HG03520 (cell line): ENCODE measurements around the gene ZNF217.
"Not testable (repeated sequence)": the region's sequence is repeated elsewhere in the genome, so short reads cannot be mapped to it uniquely, and the experiment has no call there.

Experiments used
- ATAC-seq: cut with Tn5 transposase; IDR thresholded peaks from one replicate; pipeline ENCODE4 v1.9.1; 2021; ENCODE audit warnings: mild to moderate bottlenecking, moderate library complexity; ENCODE audit not compliant: unreplicated experiment

ZNF217 gene

DNA sequence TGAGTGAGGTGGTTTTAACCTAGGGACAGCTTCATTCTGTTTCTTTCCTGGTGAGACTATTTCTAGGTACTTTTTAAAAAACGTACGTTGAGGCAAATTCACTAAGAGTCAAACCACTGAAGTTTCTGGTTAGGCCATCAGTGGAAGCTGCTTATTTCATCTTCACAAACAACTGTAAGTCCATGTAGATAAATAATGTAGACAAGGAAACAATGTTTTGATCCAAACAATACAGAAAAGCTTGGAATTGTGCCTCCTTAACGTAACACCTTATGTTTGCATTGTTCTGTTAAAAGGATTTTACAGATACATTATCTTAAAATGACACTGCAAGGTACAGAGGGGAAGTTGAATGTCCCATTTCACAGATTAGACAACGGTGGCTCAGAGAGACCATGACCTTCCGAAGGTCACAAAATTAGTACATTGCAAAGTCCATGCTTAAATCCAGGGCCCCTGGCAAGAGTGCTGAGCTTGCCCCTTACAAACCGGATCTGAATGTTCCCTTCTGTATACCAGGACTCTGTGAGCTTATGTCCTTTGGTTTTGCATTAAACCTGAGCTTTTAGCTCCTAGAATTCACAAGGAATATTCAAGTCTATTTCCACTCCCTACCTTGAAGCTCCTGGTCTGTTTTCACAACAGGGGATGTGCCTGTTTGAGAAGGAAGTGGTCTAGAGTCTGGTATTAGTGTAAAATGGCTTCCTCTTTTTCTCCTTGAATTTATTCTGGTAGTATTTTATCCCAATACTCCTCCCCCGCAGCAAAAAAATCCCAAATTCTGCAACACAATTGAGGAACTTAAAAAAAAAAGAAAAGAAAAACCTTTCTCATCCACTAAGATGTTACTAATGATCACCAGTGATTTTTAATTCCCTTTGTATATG is 28.9 kb upstream of the ZNF217 start:
- ATAC-seq, result no peak

DNA sequence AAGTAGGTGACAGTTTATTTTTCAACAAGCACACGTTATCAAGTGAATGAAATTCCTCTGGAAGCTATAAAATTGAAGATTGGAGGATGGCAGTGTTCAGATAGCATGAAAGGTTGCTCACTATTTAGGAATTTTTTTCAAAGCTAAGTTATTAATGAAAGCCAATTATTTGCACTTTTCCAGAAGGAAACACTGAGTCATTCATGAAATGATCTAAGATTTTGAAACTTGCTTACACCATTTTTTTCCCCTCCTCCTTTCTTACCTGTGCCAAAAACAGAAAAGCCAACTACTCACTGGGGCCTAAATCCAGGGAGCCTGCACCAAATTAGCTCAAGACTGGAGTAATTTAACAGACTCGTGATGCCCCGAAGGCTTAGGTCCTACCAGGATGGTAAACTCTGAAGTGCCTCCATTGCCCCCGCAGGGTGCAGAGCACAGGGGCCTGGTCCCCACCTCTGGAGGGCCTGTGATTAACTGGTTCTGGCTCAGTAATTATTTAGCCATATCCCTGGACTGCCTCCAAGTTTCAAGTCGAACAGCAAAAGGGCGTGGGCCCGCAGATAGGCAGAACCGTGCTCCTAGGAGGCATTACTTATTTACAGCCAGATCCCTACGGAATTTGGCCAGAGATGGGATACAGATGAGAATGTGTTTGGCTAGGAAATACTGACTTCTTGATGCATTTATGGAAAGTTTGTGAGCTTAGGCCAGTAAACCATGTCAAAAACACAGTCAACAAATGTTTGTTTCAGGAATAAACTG is 28.0 kb upstream of the ZNF217 start:
- no peak for ATAC-seq

DNA sequence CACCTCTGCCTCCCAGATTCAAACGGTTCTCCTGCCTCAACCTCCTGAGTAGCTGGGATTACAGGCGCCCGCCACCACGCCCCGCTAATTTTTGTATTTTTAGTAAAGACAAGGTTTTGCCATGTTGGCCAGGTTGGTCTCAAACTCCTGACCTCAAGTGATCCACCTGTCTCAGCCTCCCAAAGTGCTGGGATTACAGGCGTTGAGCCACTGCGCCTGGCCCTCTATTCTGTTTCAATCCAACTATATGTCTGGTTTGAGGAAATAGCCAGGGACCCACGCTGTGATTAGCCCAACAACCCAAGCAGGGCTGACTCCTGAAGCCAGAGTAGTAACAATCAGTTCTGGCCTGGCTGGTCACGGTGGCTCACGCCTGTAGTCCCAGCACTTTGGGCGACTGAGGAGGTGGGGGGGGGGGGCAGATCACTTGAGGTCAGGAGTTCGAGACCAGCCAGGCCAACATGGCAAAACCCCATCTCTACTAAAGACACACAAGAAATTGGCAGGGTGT is 24.9 kb upstream of the ZNF217 start:
- ATAC-seq, result not testable (repeated sequence)

DNA sequence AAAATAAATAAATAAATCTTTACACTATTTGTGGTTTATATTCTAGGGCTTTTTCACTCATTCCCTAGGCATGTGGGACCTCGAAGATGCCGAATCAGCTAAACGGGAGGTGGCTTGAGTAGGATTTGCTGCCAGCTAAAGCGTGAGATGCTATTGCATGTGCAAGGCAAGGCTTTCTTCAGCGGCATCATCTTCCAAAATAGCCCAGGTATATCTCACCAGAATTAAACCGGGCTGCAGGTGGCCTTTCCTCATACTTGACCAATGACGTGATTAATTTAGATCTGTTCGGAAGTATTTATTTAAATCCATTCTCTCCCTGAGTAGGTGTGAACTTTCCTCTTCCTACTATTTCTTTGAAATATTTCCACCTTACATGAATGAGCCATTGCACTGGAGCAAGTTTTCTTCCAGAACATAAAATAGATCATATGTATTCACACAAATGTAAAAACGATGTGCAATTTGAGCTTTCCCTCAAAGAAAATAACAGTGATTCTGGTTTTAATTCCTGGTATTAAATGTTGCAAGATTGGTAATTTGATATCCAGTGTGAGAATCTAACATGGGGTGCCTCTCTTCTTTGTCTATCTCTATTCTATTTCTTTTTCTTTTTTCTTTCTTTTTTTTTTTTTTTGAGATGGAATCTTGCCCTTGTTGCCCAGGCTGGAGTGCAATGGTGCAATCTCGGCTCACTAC is 24.3 kb upstream of the ZNF217 start:
- ATAC-seq, result no peak

DNA sequence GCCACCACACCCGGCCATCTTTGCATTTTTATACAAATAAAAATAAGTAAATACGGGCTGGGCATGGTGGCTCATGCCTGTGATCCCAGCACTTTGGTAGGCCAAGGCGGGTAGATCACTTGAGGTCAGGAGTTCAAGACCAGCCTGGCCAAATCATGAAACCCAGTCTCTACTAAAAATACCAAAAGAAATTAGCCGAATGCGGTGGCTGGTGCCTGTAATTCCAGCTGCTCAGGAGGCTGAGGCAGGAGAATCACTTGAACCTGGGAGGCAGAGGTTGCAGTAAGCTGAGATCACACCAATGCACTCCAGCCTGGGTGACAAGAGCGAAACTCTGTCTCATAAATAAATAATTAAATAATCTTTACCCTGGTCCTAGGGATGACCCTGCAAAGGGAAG is 22.9 kb upstream of the ZNF217 start:
- ATAC-seq, result not testable (repeated sequence)

DNA sequence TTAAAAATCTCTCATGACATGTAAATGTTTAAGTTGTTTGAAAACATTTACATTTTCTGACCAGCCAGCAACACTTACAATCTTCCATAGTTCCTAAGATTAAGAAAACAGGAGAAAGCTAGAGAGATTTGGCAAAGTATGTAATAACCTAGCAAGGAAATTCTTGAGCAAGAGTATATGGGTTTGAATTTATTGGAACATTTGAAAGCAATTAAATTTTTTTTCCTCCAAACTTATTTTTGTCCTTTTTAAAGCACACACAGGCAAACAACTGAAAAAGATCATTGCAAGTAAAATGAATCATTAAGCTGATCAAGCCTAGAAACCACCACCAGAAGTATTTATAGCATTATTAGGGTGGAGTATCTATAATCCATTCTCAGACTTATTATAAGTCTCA is 20.1 kb upstream of the ZNF217 start:
- ATAC-seq, result no peak

DNA sequence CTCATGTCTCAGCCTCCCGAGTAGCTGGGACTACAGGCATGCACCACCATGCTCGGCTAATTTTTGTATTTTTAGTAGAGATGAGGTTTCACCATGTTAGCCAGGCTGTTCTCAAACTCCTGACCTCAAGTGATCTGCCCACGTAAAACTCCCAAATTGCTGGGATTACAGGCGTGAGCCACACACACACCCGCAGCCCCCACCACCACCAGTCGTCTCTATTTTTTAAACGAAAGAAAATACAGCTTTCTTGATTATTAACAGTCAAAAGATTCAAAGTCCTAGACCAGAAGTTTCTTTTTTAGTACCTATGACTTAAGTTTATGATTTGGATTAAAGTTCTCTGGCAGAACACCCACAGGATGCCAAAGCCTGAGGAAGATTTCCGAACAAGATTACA is 18.6 kb upstream of the ZNF217 start:
- not testable (repeated sequence) for ATAC-seq

DNA sequence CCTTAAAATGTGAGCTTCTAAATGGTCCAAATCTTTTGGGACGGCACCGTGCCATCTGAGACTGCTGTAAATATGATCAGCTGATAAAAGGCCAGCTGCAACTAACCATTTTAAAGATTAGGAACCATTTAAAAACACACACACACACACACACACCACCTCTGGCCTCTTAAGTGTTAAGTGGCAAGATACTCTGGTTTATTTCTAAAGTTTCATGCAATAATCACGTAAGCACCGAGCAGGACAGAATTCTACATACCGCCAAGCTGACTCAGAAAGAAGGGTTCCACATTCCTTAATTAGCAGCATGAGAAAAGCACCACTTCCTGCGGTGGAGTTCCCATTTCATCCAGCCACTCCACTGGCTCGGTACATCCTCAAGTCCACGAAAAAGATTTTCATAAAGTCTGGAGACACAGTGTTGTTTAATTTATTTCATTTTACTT is 17.8 kb upstream of the ZNF217 start:
- ATAC-seq, result no peak

DNA sequence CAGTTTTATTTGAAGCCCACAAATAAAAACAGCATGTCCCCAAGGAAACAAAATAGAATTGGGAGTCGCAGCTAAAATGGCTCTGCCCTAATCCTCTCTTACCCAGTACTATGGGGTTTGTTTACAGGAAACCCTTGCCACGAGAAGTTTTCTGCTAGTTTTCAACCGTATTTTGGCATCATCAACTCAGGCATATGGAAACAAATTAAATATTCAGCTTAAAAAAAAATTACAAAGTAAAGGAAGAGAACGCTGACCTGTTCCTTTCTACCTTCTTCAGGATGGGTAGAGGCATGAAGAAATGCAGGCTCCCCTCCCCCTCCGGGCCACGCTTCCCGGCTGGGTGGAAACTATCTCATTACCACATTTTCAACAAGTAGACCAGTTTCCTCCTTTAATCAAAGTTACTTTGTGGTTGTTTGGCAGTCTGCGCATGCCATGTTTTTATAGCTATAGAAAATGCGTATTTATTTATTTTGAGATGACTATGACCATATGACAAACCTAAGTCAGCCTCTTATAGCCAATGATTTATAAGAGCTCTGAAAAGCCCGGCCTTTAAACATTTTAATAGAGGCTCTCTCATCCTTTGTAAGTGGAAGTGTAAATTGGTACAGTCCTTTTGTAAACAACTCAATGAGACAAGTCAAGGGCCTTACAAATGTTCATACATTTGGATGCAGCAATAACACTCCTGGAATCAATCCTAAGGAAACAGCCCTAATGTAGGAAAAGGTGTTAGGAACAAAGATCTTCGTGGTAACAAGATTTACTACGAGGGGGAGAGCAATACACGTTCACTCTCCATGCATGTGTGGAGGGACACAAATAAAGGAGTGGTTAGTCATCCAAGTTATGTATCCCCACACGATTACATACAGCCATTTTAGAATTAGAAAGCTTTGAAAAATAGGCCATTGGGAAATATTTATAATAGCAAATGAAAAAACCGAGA is 16.1 kb upstream of the ZNF217 start:
- ATAC-seq, result no peak

DNA sequence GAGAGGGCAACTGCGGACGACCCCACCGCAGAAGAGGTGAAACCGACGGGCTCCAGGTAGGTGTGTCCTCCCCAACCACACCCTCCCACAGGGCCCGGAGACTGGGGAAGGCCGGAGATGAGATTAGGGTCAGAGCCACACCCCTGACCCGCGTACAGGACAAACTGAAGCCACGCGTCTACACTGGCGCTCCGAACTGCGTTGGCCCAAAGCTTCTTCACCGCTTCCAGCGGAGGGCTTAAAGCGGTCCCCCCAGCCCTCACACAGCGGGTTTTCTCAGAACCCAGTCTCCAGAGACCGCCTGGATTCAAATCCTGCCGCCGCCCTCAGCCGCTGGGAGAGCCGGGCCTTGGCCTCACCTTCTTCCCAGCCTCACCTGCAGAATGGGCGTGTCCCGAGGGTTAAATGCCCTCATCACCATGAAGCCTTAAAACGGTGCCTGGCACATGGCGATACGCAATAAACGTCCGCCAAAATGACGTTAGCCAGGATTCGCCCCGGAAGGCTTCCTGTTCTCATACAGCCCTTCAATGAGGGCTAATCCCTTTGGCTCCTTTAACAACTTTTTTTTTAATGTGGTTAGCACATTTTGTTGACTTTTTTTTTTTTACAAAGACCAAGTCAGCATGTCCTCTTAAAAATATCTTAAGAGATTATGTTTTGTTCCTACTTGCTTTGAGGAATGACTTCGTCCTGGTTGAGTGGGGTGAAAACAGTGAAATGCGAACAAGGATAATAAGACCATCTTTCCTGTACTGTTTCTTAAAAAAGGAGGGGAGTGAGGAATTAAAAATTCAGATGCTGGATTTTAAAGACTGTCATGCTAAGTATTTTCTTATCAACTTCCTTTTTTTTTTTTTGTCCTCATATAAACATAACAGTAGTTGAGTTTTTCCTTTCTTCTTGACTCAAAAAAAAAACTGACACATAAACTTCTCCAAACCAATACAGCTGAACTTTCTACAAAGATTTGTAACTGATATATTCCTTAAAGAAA is 15.1 kb upstream of the ZNF217 start:
- ATAC-seq, result no peak

DNA sequence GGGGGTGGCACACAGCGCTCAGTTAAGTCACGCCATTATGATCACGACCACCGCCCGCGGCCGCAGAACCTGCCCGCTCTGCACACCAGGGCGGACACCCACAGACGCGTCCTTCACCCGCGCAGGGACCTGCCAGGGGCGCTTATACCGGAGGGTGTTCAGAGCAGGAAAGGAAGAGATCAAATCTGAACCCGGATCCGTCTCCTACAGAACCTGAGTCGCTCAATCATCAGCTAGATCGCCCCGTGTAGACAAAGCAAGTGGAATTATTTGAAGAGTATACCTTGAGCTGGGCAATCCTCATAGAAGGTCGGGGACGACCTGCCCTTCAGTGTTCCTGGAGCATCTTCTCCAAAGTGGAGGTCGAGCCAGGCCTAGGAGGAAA is 14.4 kb upstream of the ZNF217 start:
- no peak for ATAC-seq

DNA sequence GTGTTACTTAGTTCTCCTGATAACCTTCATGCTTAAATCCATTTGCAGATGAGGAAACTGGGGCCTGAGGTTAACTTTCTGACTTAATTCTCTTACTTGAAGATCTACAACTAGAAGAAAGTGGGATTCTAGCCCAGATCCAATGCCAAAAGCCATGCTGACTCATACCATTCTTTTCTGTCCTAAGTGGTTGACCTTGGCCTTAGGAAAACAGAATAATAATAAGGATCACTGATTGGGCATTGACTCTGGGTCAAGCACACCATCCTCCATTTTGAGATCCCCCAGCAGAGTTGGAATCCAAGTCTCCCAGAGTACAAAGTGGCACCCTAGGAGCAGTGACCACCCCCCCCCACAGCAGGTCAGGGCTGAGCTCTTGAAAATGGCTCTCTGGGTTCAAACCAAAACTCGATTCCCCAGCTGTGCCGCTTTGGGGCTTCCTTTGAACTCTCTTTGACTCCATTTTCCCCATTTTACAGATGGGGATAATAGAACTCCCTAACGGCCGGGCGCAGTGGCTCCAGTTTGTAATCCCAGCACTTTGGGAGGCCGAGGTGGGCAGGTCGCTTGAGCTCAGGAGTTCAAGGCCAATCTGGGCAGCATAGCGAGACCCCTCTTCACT is 12.8 kb upstream of the ZNF217 start:
- no peak for ATAC-seq

DNA sequence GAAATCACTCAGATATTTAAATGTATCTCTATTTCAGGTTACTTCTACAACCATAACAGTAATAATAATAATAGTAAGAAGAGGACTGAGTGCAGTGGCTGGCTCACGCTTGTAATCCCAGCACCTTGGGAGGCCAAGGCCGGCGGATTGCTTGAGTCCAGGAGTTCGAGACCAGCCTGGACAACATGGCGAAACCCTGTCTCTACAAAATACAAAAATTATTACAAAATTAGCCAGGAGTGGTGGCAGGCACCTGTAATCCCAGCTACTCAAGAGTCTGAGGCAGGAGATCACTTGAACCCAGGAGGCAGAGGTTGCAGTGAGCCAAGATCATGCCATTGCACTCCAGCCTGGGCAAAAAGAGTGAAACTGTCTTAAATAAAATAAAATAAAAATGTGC is 11.8 kb upstream of the ZNF217 start:
- ATAC-seq, result not testable (repeated sequence)

DNA sequence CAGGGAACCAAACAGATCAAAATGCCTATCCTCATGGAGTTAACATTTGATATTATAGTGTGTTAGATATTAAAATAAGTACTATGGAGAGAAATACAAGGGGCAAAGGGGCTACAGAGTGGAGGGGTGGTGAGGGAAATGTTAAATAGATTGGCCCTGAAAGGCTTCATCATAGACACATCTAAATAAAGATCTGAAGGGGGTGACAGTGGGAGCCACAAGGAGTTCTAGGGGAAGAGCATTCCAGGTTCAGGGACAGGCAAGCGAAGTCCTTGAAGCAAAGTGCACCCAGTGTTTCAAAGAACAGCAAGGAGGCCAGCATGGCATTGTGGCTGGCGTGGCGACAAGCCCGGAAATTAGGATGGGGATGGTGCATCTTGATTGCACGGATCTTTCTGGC is 11.2 kb upstream of the ZNF217 start:
- not testable (repeated sequence) for ATAC-seq

DNA sequence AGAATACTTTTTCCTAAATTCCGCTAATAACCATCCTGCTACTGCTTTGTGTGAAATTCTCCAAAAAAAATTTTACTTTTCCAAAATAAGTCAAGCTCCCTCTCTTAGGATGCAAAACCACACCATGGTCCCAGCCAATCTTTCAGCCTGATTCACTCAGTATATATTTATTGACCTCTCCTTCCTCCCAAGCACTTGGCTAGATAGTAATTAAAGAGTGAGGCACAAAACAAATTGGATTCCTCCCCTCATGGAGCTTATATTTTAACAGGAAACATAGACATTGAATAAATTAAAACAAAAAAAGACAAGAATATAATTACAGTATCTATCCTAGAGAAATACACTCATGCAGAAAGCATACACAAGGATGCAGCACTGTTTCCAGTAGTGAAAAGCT is 9.0 kb upstream of the ZNF217 start:
- no peak for ATAC-seq

DNA sequence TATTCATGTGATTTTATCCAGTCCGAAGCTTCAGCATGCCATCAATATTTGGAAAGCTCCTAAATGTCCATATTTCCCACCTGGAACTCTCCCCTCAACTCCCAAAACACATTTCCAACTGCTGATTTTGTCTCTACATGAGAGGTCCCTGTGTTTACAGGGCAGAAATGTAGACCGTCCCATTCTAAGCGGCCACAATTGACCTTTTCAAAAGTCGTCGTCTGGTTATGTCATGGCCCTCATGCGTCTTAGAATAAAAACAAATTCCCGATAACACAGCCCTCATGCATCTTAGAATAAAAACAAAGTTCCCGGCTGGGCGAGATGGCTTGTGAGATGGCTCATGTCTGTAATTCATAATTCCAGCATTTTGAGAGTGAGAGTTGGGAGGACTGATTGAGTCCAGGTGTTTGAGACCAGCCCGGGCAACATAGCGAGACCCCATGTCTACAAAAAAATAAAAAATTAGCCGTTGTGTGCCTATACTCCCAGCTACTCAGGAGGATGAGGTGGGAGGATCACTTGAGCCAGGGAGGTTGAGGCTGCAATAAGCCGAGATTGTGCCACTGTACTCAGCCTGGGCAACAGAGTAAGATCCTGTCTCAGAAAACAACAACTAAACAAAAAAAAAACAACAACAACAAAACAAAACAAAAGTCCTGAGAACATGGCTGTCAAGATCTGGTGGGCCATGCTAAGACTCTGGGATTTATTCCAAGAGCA is 6.4 kb upstream of the ZNF217 start:
- no peak for ATAC-seq

DNA sequence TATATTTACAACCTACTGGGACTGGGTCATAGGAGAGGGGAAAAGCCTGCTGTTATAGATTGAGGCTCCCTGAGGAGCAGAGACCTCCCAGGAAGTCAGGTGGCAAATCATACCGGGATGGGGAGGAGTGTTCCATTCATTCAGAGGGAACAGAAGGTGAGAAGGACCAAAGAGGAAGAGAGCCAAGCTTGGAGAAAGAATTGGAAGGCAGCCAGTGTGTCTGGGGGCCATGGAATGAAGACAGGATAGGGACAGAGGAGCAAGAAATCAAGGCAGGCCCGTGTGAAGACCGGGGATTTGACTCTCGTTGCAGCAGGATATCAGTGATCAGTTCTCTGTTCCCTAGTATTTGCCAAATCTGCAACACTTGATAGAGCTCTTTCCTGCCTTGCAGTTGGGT is 5.7 kb upstream of the ZNF217 start:
- no peak for ATAC-seq

DNA sequence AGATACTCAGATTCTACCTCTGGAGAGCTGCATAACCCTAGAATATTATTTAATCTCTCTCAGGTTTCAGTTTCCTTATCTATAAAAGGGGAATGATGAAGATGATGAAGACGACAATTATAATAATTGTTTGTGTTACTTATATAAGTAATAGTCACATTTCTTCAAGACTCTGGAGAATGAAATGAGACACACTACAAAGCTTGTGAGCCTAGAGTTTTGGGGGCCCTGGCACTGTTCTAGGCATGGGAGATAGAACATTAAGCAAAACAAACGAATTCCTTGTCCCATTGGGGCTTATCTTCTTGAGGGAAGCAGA is 5.4 kb upstream of the ZNF217 start:
- ATAC-seq, result no peak
